Activated T-helper 1 cell treated with anti-CD3 and anti-CD28 coated beads, Interleukin-12 subunit alpha, Interleukin-12 subunit beta, Interleukin-2, Interleukin-4 antibody, amounts not matched to agents 30 ng/mL and 10 ng/mL and 1 ng/mL, durations not matched to agents 14 hours and 24 hours and 36 hours (primary cell): ENCODE results near the gene EPHB4. TPM values are rescaled to one million over a fixed set of nuclear protein-coding genes. Genes with fewer than 3 reads are reported as not detected.
"Not testable (repeated sequence)": the region's sequence is repeated elsewhere in the genome, so short reads cannot be mapped to it uniquely, and the experiment has no call there.

Experiments used
- DNase-seq: peaks from one replicate; pipeline ENCODE4 v3.0.0; 2021; ENCODE audit warnings: low spot score
- H3K27ac Mint-ChIP-seq: one replicate; pipeline ENCODE4 v1.8.0; 2021; ENCODE audit warnings: mild to moderate bottlenecking, mixed read lengths
- H3K27me3 Mint-ChIP-seq: one replicate; pipeline ENCODE4 v1.8.0; 2022; ENCODE audit warnings: mild to moderate bottlenecking, moderate library complexity, mixed read lengths; ENCODE audit not compliant: insufficient read depth
- H3K36me3 Mint-ChIP-seq: one replicate; pipeline ENCODE4 v1.8.0; 2021; ENCODE audit warnings: low read depth, mixed read lengths
- H3K4me1 Mint-ChIP-seq: one replicate; pipeline ENCODE4 v1.8.0; 2021; ENCODE audit warnings: low read depth, mixed read lengths
- H3K4me3 Mint-ChIP-seq: one replicate; pipeline ENCODE4 v1.8.0; 2021; ENCODE audit warnings: mild to moderate bottlenecking, moderate library complexity, mixed read lengths
- H3K9me3 Mint-ChIP-seq: one replicate; pipeline ENCODE4 v1.8.0; 2021; ENCODE audit warnings: mixed read lengths
- intact Hi-C: fragments of 100-400 bp; cut with micrococcal nuclease; formaldehyde crosslinking; loops from one replicate; pipeline ENCODE4 v1.15.1; 2024
- total RNA-seq: library from RNA; stranded (reverse); gene quantifications from 2 replicates; pipeline ENCODE4 v1.2.3, GENCODE V29; 2022

The EPHB4 gene
- total RNA-seq, 1 donor from 2014 or later = 2.4 TPM

- no peak overlapping the region for H3K27ac Mint-ChIP-seq
- H3K4me3 Mint-ChIP-seq = no peak overlapping the region
- peaks cover 12% of the 10 kb centered on the region for H3K4me1 Mint-ChIP-seq
- DNase-seq = no peak
- intact Hi-C loops = no loop called here
- H3K27me3 Mint-ChIP-seq = peaks cover 2% of the 10 kb centered on the region
- H3K36me3 Mint-ChIP-seq = peaks cover 33% of the 10 kb centered on the region
- no peaks in the 10 kb centered on the region for H3K9me3 Mint-ChIP-seq
These were observed 37.0 kb upstream of the EPHB4 start for GRCh38 chr7:100864263-100864845.

GRCh38 chr7:100863406-100863950, 36.2 kb upstream of the EPHB4 start:
- Mint-ChIP-seq H3K4me3 (no peak overlapping the region), H3K4me1 (peaks cover 12% of the 10 kb centered on the region), H3K9me3 (no peaks in the 10 kb centered on the region), H3K36me3 (peaks cover 33% of the 10 kb centered on the region), H3K27me3 (peaks cover 2% of the 10 kb centered on the region), H3K27ac (no peak overlapping the region)
- intact Hi-C loops = no loop called here
- no peak for DNase-seq

GRCh38 chr7:100861616-100861985, 34.3 kb upstream of the EPHB4 start:
- Mint-ChIP-seq H3K27me3 (no peaks in the 10 kb centered on the region), H3K4me1 (peaks cover under 1% of the 10 kb centered on the region), H3K9me3 (no peaks in the 10 kb centered on the region), H3K27ac (no peak overlapping the region), H3K36me3 (peaks cover 36% of the 10 kb centered on the region), H3K4me3 (no peak overlapping the region)
- no peak for DNase-seq
- intact Hi-C loops = no loop called here

GRCh38 chr7:100860702-100861615, 33.6 kb upstream of the EPHB4 start:
- Mint-ChIP-seq H3K36me3 (peaks cover 36% of the 10 kb centered on the region), H3K4me1 (peaks cover under 1% of the 10 kb centered on the region), H3K27ac (no peak overlapping the region), H3K9me3 (no peaks in the 10 kb centered on the region), H3K4me3 (no peak overlapping the region), H3K27me3 (no peaks in the 10 kb centered on the region)
- intact Hi-C loops = no loop called here
- no peak for DNase-seq

GRCh38 chr7:100859856-100860255, 32.5 kb upstream of the EPHB4 start:
- DNase-seq = no peak
- no peaks in the 10 kb centered on the region for H3K27me3 Mint-ChIP-seq
- H3K36me3 Mint-ChIP-seq = peaks cover 38% of the 10 kb centered on the region
- intact Hi-C loops = no loop called here
- peaks cover 4% of the 10 kb centered on the region for H3K4me1 Mint-ChIP-seq
- H3K4me3 Mint-ChIP-seq = no peak overlapping the region
- no peak overlapping the region for H3K27ac Mint-ChIP-seq
- H3K9me3 Mint-ChIP-seq = no peaks in the 10 kb centered on the region

- no peaks in the 10 kb centered on the region for H3K9me3 Mint-ChIP-seq
- DNase-seq = no peak
- intact Hi-C loops = no loop called here
- H3K27me3 Mint-ChIP-seq = no peaks in the 10 kb centered on the region
- peaks cover 21% of the 10 kb centered on the region for H3K36me3 Mint-ChIP-seq
- H3K4me3 Mint-ChIP-seq = no peak overlapping the region
- H3K4me1 Mint-ChIP-seq = peaks cover 6% of the 10 kb centered on the region
- no peak overlapping the region for H3K27ac Mint-ChIP-seq
These were observed 29.6 kb upstream of the EPHB4 start for GRCh38 chr7:100856871-100857282.

- Mint-ChIP-seq H3K27me3 (no peaks in the 10 kb centered on the region), H3K9me3 (no peaks in the 10 kb centered on the region), H3K4me3 (no peak overlapping the region), H3K4me1 (peaks cover 8% of the 10 kb centered on the region), H3K36me3 (peaks cover 17% of the 10 kb centered on the region), H3K27ac (no peak overlapping the region)
- no peak for DNase-seq
- intact Hi-C loops = no loop called here
These were observed 28.2 kb upstream of the EPHB4 start for GRCh38 chr7:100855515-100855914.

- intact Hi-C loops = loop anchor here (5.0 kb wide), 2 partner anchors 163 to 288 kb away; partner anchors contain the start of gene GIGYF1
- H3K36me3 Mint-ChIP-seq = peaks cover 16% of the 10 kb centered on the region
- not testable (repeated sequence) for H3K27ac Mint-ChIP-seq, DNase-seq, H3K4me1 Mint-ChIP-seq, H3K4me3 Mint-ChIP-seq, H3K9me3 Mint-ChIP-seq, H3K27me3 Mint-ChIP-seq
These were observed 27.6 kb upstream of the EPHB4 start for GRCh38 chr7:100854899-100855298.

GRCh38 chr7:100854146-100854895, 27.0 kb upstream of the EPHB4 start:
- H3K9me3 Mint-ChIP-seq = no peaks in the 10 kb centered on the region
- no peaks in the 10 kb centered on the region for H3K27me3 Mint-ChIP-seq
- peak overlapping the region; percentile 93 for H3K4me3 Mint-ChIP-seq
- no peak for DNase-seq
- no peak overlapping the region for H3K27ac Mint-ChIP-seq
- intact Hi-C loops = loop anchor here (5.0 kb wide), 2 partner anchors 162 to 287 kb away; partner anchors contain the start of gene GIGYF1
- peaks cover 8% of the 10 kb centered on the region for H3K4me1 Mint-ChIP-seq
- peaks cover 12% of the 10 kb centered on the region for H3K36me3 Mint-ChIP-seq

GRCh38 chr7:100852048-100852872, 24.9 kb upstream of the EPHB4 start, which contains the start of gene SLC12A9:
Gene SLC12A9 (plus strand): TSS chr7:100852713. CDS start chr7:100854198, 1,485 bp downstream.
- H3K9me3 Mint-ChIP-seq = no peaks in the 10 kb centered on the region
- peak within 1 kb of the TSS; percentile 93 for H3K4me3 Mint-ChIP-seq
- H3K27me3 Mint-ChIP-seq = peaks cover 5% of the 10 kb centered on the region
- H3K27ac Mint-ChIP-seq = peak within 1 kb of the TSS; percentile 79
- DNase-seq = peak; percentile 86
- peaks cover 9% of the 10 kb centered on the region for H3K36me3 Mint-ChIP-seq
- intact Hi-C loops = loop anchor here (1.0 to 5.0 kb wide), 16 partner anchors 15 to 373 kb away; partner anchors contain the start of genes FBXO24, GIGYF1, GNB2 and LRCH4
- peaks cover 8% of the 10 kb centered on the region for H3K4me1 Mint-ChIP-seq

- intact Hi-C loops = no loop called here
- H3K9me3 Mint-ChIP-seq = no peaks in the 10 kb centered on the region
These were observed 20.0 kb upstream of the EPHB4 start for GRCh38 chr7:100847360-100847759.

More at GRCh38 chr7:100847360-100847759, 20.0 kb upstream of the EPHB4 start:
- no peak overlapping the region for H3K27ac Mint-ChIP-seq
- peaks cover 5% of the 10 kb centered on the region for H3K4me1 Mint-ChIP-seq
- DNase-seq = no peak
- H3K4me3 Mint-ChIP-seq = no peak overlapping the region
- H3K36me3 Mint-ChIP-seq = no peaks in the 10 kb centered on the region
- H3K27me3 Mint-ChIP-seq = peaks cover 5% of the 10 kb centered on the region
